HG03060 (cell line): Measurements from ENCODE around the gene PRKCQ.
"Not testable (repeated sequence)": the region's sequence is repeated elsewhere in the genome, so short reads cannot be mapped to it uniquely, and the experiment has no call there.

Experiments
- ATAC-seq: cut with Tn5 transposase; IDR thresholded peaks from one replicate; pipeline ENCODE4 v1.9.1; 2021; ENCODE audit warnings: low read depth, moderate number of reproducible peaks; ENCODE audit not compliant: unreplicated experiment

The PRKCQ gene

GRCh38 chr10:6464862-6465430 lies 115.1 kb downstream of the PRKCQ start:
- no peak for ATAC-seq

GRCh38 chr10:6463366-6463765 lies 116.7 kb downstream of the PRKCQ start:
- no peak for ATAC-seq

GRCh38 chr10:6461961-6462360 lies 118.1 kb downstream of the PRKCQ start:
- ATAC-seq = no peak

GRCh38 chr10:6460861-6461409 lies 119.1 kb downstream of the PRKCQ start:
- no peak for ATAC-seq

- ATAC-seq = no peak
Measured at GRCh38 chr10:6458814-6459213, 121.3 kb downstream of the PRKCQ start.

GRCh38 chr10:6457376-6457775 lies 122.7 kb downstream of the PRKCQ start:
- ATAC-seq = no peak

GRCh38 chr10:6456067-6456466 lies 124.0 kb downstream of the PRKCQ start:
- ATAC-seq = no peak

- no peak for ATAC-seq
Measured at GRCh38 chr10:6455592-6455991, 124.5 kb downstream of the PRKCQ start.

- no peak for ATAC-seq
Measured at GRCh38 chr10:6446711-6447110, 133.4 kb downstream of the PRKCQ start.

GRCh38 chr10:6445671-6446316 lies 134.3 kb downstream of the PRKCQ start:
- ATAC-seq = no peak

- not testable (repeated sequence) for ATAC-seq
Measured at GRCh38 chr10:6439875-6440274, 140.2 kb downstream of the PRKCQ start.

GRCh38 chr10:6431861-6432260 lies 148.2 kb downstream of the PRKCQ start:
- no peak for ATAC-seq

- no peak for ATAC-seq
Measured at GRCh38 chr10:6431186-6431585, 148.9 kb downstream of the PRKCQ start.

- no peak for ATAC-seq
Measured at GRCh38 chr10:6430423-6430980, 149.6 kb downstream of the PRKCQ start.

- no peak for ATAC-seq
Measured at GRCh38 chr10:6427357-6427959, 152.6 kb downstream of the PRKCQ start.

- ATAC-seq = no peak
Measured at GRCh38 chr10:6426317-6426716, 153.8 kb downstream of the PRKCQ start.

- ATAC-seq = no peak
Measured at GRCh38 chr10:6423413-6424170, 156.5 kb downstream of the PRKCQ start.

- ATAC-seq = no peak
Measured at GRCh38 chr10:6423004-6423403, 157.1 kb downstream of the PRKCQ start.

GRCh38 chr10:6418613-6419216 lies 161.4 kb downstream of the PRKCQ start:
- no peak for ATAC-seq

GRCh38 chr10:6418167-6418566 lies 161.9 kb downstream of the PRKCQ start:
- no peak for ATAC-seq
